HepG2 (cell line): Measurements from ENCODE around the gene FAAH2. TPM values are rescaled to one million over a fixed set of nuclear protein-coding genes. Genes with fewer than 3 reads are reported as not detected.
"Not testable (repeated sequence)": the region's sequence is repeated elsewhere in the genome, so short reads cannot be mapped to it uniquely, and the experiment has no call there.

Source experiments
- ATAC-seq: fragments of 200-7000 bp; cut with Tn5 transposase; 3 replicates; pipeline ENCODE4 v1.9.1; 2020; ENCODE audit warnings: mild to moderate bottlenecking, moderate library complexity
- BruUV-seq: library from RNA; stranded (reverse); fragments of 400-500 nt; replicated peaks from 2 replicates; lab custom pipeline; 2021; lab: Mats Ljungman, UMichigan
- CTCF ChIA-PET: fragments of 300-600 bp; formaldehyde crosslinking; extraction: SDS; loops from one replicate; lab custom pipeline; 2021; ENCODE audit warnings: low total read pairs, inconsistent platforms, low intra/inter-chr PET ratio; lab: Yijun Ruan, JAX
- POLR2A ChIA-PET: fragments of 350-600 bp; sonication (Branson Sonifier 250); formaldehyde crosslinking; loops from one replicate; lab custom pipeline; 2020; ENCODE audit warnings: antibody characterized with exemption, inconsistent platforms; lab: Yijun Ruan, JAX
- DNase-seq: peaks from one replicate; pipeline ENCODE4 v3.0.0-alpha.2; 2015; ENCODE audit warnings: low spot score
- FAIRE-seq: peaks from 3 replicates; lab custom pipeline; 2011; peaks lifted over from hg19 to GRCh38; lab: Jason Lieb, UNC
- H2AFZ ChIP-seq: one replicate; pipeline ENCODE4 v1.6.1; 2011; ENCODE audit warnings: low read length, inconsistent platforms
- H3K27ac ChIP-seq: fragments of 300-600 bp; 3 replicates; pipeline ENCODE4 v1.8.0; 2011; ENCODE audit warnings: mixed run types, mild to moderate bottlenecking, mixed read lengths, low read length, inconsistent platforms; ENCODE audit not compliant: insufficient read depth; ENCODE audit errors: extremely low read length
- H3K27me3 ChIP-seq, 2 experiments: fragments of 200-600 bp in 1 of 2; 2 replicates in 1 of 2; 3 replicates in 1 of 2; pipeline versions ENCODE4 v1.6.0 to v1.8.0; 2011; ENCODE audit warnings: low read length in 2 of 2, mild to moderate bottlenecking in 2 of 2, moderate library complexity in 2 of 2, inconsistent platforms in 1 of 2; ENCODE audit not compliant: insufficient read depth in 2 of 2, control insufficient read depth in 1 of 2
- H3K36me3 ChIP-seq, 2 experiments: fragments of 200-600 bp in 1 of 2; replicated peaks in 1 of 2; 2 replicates in 1 of 2; 3 replicates in 1 of 2; pipeline versions ENCODE4 v1.5.1 to v1.8.0; 2011; ENCODE audit warnings: low read length in 2 of 2, inconsistent platforms in 1 of 2; ENCODE audit not compliant: insufficient read depth in 2 of 2, control insufficient read depth in 1 of 2
- H3K4me1 ChIP-seq: 2 replicates; pipeline ENCODE4 v1.5.1; 2012; ENCODE audit warnings: low read length, inconsistent platforms; ENCODE audit not compliant: insufficient read depth
- H3K4me2 ChIP-seq: 2 replicates; pipeline ENCODE4 v1.6.0; 2011; ENCODE audit warnings: low read depth, low read length, inconsistent platforms
- H3K4me3 ChIP-seq, 3 experiments: fragments of 200-600 bp in 1 of 3; sonication (generic), shearing (Covaris generic) in 1 of 3; replicated peaks in 1 of 3; 2 replicates each; pipeline ENCODE4 v1.5.1; 2011 to 2016; ENCODE audit warnings: low read length in 3 of 3, inconsistent platforms in 2 of 3, low read depth in 2 of 3, mild to moderate bottlenecking in 2 of 3, control low read depth in 1 of 3, mixed read lengths in 1 of 3; ENCODE audit not compliant: insufficient read depth in 1 of 3
- H3K79me2 ChIP-seq: one replicate; pipeline ENCODE4 v1.6.1; 2011; ENCODE audit warnings: low read length, inconsistent platforms; ENCODE audit not compliant: insufficient read depth
- H3K9ac ChIP-seq: 2 replicates; pipeline ENCODE4 v1.6.0; 2011; ENCODE audit warnings: mild to moderate bottlenecking, low read depth, low read length, inconsistent platforms; ENCODE audit not compliant: insufficient read depth
- H3K9me3 ChIP-seq: 2 replicates; pipeline ENCODE4 v1.5.1; 2012; ENCODE audit warnings: mild to moderate bottlenecking, low read length
- H4K20me1 ChIP-seq: 2 replicates; pipeline ENCODE4 v1.6.0; 2011; ENCODE audit warnings: inconsistent platforms, mild to moderate bottlenecking, low read length, moderate library complexity; ENCODE audit not compliant: insufficient read depth
- CTCF ChIP-seq: sonication (generic); formaldehyde crosslinking; IDR thresholded peaks from 2 replicates; pipeline ENCODE4 v1.5.0; 2020; ENCODE audit warnings: mild to moderate bottlenecking, missing genetic modification reagents, moderate library complexity
- FOSL2 ChIP-seq: sonication (generic); formaldehyde crosslinking; IDR thresholded peaks from 2 replicates; pipeline ENCODE4 v1.4.0; 2020; ENCODE audit warnings: missing genetic modification reagents
- FOXO1 ChIP-seq: sonication (generic); formaldehyde crosslinking; IDR thresholded peaks from 2 replicates; pipeline ENCODE4 v1.4.0; 2020; ENCODE audit warnings: missing genetic modification reagents
- JUN ChIP-seq: sonication (generic); formaldehyde crosslinking; IDR thresholded peaks from 2 replicates; pipeline ENCODE4 v1.4.0; 2020; ENCODE audit warnings: mild to moderate bottlenecking, missing genetic modification reagents
- JUNB ChIP-seq: sonication (generic); formaldehyde crosslinking; IDR thresholded peaks from 2 replicates; pipeline ENCODE4 v1.8.0; 2022; ENCODE audit warnings: missing genetic modification reagents, mild to moderate bottlenecking, borderline replicate concordance
- JUND ChIP-seq: sonication (generic); formaldehyde crosslinking; IDR thresholded peaks from 2 replicates; pipeline ENCODE4 v1.8.0; 2022; ENCODE audit warnings: mild to moderate bottlenecking, missing genetic modification reagents
- NCOA2 ChIP-seq: sonication (generic); formaldehyde crosslinking; IDR thresholded peaks from 2 replicates; pipeline ENCODE4 v1.8.0; 2022; ENCODE audit warnings: inconsistent platforms
- NFYB ChIP-seq: sonication (generic); formaldehyde crosslinking; IDR thresholded peaks from 2 replicates; pipeline ENCODE4 v1.4.0; 2020; ENCODE audit warnings: missing genetic modification reagents
- PITX1 ChIP-seq: sonication (generic); formaldehyde crosslinking; IDR thresholded peaks from 2 replicates; pipeline ENCODE4 v1.5.1; 2020; ENCODE audit warnings: mild to moderate bottlenecking, missing genetic modification reagents
- POGZ ChIP-seq: sonication (generic); formaldehyde crosslinking; IDR thresholded peaks from 2 replicates; pipeline ENCODE4 v1.4.0; 2020; ENCODE audit warnings: mild to moderate bottlenecking, missing genetic modification reagents
- RAD51 ChIP-seq: fragments of 450-650 bp; IDR thresholded peaks from 2 replicates; pipeline ENCODE4 v1.6.1; 2016; ENCODE audit warnings: borderline replicate concordance
- SMC3 ChIP-seq: IDR thresholded peaks from 2 replicates; pipeline ENCODE4 v1.6.1; 2011; ENCODE audit warnings: low read length, improper control_type of control experiment
- SOX13 ChIP-seq, 3 experiments: fragments of 450-650 bp in 1 of 3; sonication (generic) in 1 of 3; formaldehyde crosslinking in 1 of 3; IDR thresholded peaks in 2 of 3; conservative IDR thresholded peaks in 1 of 3; 2 replicates each; pipeline versions ENCODE4 v1.5.0 to v1.6.1; 2016 to 2020; ENCODE audit warnings: antibody characterized with exemption in 1 of 3, mild to moderate bottlenecking in 1 of 3, missing compliant biosample characterization in 1 of 3, missing genetic modification reagents in 1 of 3, moderate library complexity in 1 of 3
- WGBS: methylation state at CpG from one replicate; pipeline ENCODE4 v1.1.6; 2017; ENCODE audit warnings: low lambda C conversion rate; 5-methylcytosine and 5-hydroxymethylcytosine counted together
- in situ Hi-C: cut with HindIII; loops from 2 replicates; pipeline ENCODE4 v1.10.0; 2017; ENCODE audit warnings: low pct_unique_long_range_greater_than_20kb; ENCODE audit not compliant: extremely low pct_ligation_motif_present
- intact Hi-C: fragments of 100-400 bp; cut with micrococcal nuclease; formaldehyde crosslinking; loops from one replicate; pipeline ENCODE4 v1.10.0; 2022; ENCODE audit not compliant: unreplicated experiment
- polyA plus RNA-seq, 8 experiments: library from polyadenylated mRNA; depleted of rRNA in 3 of 8; stranded (reverse) in 7 of 8; unstranded in 1 of 8; fragments of >200 nt; fragmentation: Illumina TruSeq in 4 of 8; extraction: Trizol in 4 of 8; gene quantifications; 2 replicates each; pipeline versions ENCODE4 v1.2.1 to v1.2.3, GENCODE V29; 2011 to 2016; ENCODE audit warnings: low read depth in 4 of 8, missing spikeins in 1 of 8, mixed read lengths in 1 of 8; ENCODE audit not compliant: insufficient read depth in 1 of 8
- total RNA-seq, 5 experiments: library from RNA; depleted of rRNA; stranded (reverse); fragments of >200 nt; fragmentation: Illumina TruSeq; extraction: Trizol; gene quantifications; 2 replicates each; pipeline ENCODE4 v1.2.3, GENCODE V29; 2016; ENCODE audit warnings: low read depth in 1 of 5
- TF ChIP-seq, protein P1 (sequence below): IDR thresholded peaks from 2 replicates; pipeline ENCODE4 v1.4.0; 2020; ENCODE audit warnings: mild to moderate bottlenecking, missing genetic modification reagents

The FAAH2 gene
- total and polyA plus RNA-seq, 2 of the 13 experiments (the other 11 are each of a cell fraction or from before 2014, with no cell fraction given), result 1.6 to 3.3 TPM

DNA sequence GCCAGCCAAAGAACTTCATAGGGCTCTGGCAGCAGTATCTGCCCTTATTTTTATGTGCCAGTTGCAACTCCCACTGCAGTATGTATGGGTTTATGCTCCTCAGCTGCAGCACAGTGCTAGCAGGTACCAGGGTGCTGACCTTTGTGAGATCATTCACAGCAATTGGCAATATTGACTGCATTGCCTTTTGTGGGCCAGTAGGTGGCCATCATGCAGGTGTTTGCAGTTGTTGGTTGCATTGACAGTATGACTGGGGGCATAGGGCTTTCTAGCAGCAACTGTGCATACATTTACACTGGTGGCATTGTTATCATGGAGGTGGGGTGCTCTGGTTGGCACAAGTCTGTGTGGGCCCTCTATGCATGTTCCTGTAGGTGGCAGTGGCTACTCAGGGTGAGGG lies 42.5 kb downstream of the FAAH2 start:
- ChIA-PET POLR2A (no interaction called here), CTCF (no interaction called here)
- no peaks in the 10 kb centered on the region for H3K36me3 ChIP-seq
- FAIRE-seq (peak; percentile 64), DNase-seq (peak; percentile 2), ATAC-seq (peak; percentile 79)
- TF ChIP-seq NFYB (no peak), RAD51 (no peak), CTCF (peak; percentile 63), SMC3 (peak; percentile 23; the same call in 1 of the 2 replicates)
- H3K27me3 ChIP-seq, result no peaks in the 10 kb centered on the region
- H2AFZ ChIP-seq, result no peak overlapping the region
- in situ Hi-C loops (no loop called here), intact Hi-C loops (no loop called here)
- H3K4me2 ChIP-seq, result no peak overlapping the region
- H3K27ac ChIP-seq, result no peak overlapping the region
- no TSS peak for BruUV-seq
- no peaks in the 10 kb centered on the region for H4K20me1 ChIP-seq
- H3K4me1 ChIP-seq, result no peaks in the 10 kb centered on the region
- H3K9ac ChIP-seq, result no peak overlapping the region
- H3K9me3 ChIP-seq, result no peaks in the 10 kb centered on the region
- H3K79me2 ChIP-seq, result no peaks in the 10 kb centered on the region
- no peak overlapping the region for H3K4me3 ChIP-seq

DNA sequence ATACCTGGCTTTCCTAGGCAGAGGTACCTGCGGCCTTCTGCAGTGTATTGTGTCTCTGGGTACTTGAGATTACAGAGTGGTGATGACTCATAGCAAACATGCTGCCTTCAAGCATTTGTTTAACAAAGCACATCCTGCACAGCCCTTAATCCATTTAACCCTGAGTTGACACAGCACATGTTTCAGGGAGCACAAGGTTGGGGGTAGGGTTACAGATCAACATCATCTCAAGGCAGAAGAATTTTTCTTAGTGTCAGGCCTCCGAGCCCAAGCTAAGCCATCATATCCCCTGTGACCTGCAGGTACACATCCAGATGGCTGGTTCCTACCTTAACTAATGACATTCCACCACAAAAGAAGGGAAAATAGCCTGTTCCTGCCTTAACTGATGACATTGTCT lies 49.3 kb downstream of the FAAH2 start:
- H3K36me3 ChIP-seq, POLR2A ChIA-PET, in situ Hi-C loops, H4K20me1 ChIP-seq, H3K27ac ChIP-seq, H3K9me3 ChIP-seq, BruUV-seq, H3K4me2 ChIP-seq, H3K27me3 ChIP-seq, intact Hi-C loops, H3K79me2 ChIP-seq, H3K4me3 ChIP-seq, H2AFZ ChIP-seq, H3K9ac ChIP-seq, CTCF ChIA-PET: not testable (repeated sequence)
- DNase-seq (peak; percentile 58), ATAC-seq (peak; percentile 65), FAIRE-seq (peak; percentile 61)
- 0% methylated on average over 1 of the region's 2 CpGs for WGBS
- peaks cover 12% of the 10 kb centered on the region for H3K4me1 ChIP-seq
- 0 out of 2 replicates have a peak, but pooled peaks have one; percentile 22 for TF ChIP-seq NCOA2
- TF ChIP-seq FOSL2 (CRISPR knock-in tag), result peak; percentile 97
- TF ChIP-seq POGZ (CRISPR knock-in tag), result 0 out of 2 replicates have a peak, but pooled peaks have one; percentile 37
- TF ChIP-seq FOXO1 (CRISPR knock-in tag), result peak; percentile 45; the same call in 1 of the 2 replicates
- TF ChIP-seq JUN (CRISPR knock-in tag), result peak; percentile 76; the same call in 1 of the 2 replicates
- TF ChIP-seq JUNB (CRISPR knock-in tag), result peak; percentile 87
- TF ChIP-seq, protein P1, sequence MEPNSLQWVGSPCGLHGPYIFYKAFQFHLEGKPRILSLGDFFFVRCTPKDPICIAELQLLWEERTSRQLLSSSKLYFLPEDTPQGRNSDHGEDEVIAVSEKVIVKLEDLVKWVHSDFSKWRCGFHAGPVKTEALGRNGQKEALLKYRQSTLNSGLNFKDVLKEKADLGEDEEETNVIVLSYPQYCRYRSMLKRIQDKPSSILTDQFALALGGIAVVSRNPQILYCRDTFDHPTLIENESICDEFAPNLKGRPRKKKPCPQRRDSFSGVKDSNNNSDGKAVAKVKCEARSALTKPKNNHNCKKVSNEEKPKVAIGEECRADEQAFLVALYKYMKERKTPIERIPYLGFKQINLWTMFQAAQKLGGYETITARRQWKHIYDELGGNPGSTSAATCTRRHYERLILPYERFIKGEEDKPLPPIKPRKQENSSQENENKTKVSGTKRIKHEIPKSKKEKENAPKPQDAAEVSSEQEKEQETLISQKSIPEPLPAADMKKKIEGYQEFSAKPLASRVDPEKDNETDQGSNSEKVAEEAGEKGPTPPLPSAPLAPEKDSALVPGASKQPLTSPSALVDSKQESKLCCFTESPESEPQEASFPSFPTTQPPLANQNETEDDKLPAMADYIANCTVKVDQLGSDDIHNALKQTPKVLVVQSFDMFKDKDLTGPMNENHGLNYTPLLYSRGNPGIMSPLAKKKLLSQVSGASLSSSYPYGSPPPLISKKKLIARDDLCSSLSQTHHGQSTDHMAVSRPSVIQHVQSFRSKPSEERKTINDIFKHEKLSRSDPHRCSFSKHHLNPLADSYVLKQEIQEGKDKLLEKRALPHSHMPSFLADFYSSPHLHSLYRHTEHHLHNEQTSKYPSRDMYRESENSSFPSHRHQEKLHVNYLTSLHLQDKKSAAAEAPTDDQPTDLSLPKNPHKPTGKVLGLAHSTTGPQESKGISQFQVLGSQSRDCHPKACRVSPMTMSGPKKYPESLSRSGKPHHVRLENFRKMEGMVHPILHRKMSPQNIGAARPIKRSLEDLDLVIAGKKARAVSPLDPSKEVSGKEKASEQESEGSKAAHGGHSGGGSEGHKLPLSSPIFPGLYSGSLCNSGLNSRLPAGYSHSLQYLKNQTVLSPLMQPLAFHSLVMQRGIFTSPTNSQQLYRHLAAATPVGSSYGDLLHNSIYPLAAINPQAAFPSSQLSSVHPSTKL (CRISPR knock-in tag), result peak; percentile 84
- peak; percentile 86 for TF ChIP-seq PITX1 (CRISPR knock-in tag)
- peak; percentile 93 for TF ChIP-seq JUND
- peak; percentile 49; the same call in 1 of the 2 replicates for TF ChIP-seq SOX13 (IDR thresholded peaks at IDR 0.05)
- peak in 1 of 2 experiments; percentile 91; a peak in 2 of 4 replicates for TF ChIP-seq SOX13 (CRISPR knock-in tag; conservative IDR thresholded peaks at IDR 0.05 in 1 of 2, IDR thresholded peaks at IDR 0.05 in 1 of 2)
